Body of pancreas (tissue), 4 donors: ENCODE measurements around the gene CPXM1.

Experiments used
- POLR2A ChIP-seq, 3 donors: fragments of 450-650 bp; IDR thresholded peaks; one replicate each; pipeline ENCODE4 v1.6.1; 2016; ENCODE audit warnings: antibody characterized with exemption in 3 of 3, mild to moderate bottlenecking in 2 of 3
- TF ChIP-seq, protein P1 (sequence below), 7 experiments: fragments of 450-650 bp in 4 of 7; fragments of 200-600 bp in 3 of 7; sonication (generic) in 3 of 7; IDR thresholded peaks; one replicate each; pipeline ENCODE4 v1.5.1; 2016 to 2019; ENCODE audit warnings: antibody characterized with exemption in 7 of 7

DNA sequence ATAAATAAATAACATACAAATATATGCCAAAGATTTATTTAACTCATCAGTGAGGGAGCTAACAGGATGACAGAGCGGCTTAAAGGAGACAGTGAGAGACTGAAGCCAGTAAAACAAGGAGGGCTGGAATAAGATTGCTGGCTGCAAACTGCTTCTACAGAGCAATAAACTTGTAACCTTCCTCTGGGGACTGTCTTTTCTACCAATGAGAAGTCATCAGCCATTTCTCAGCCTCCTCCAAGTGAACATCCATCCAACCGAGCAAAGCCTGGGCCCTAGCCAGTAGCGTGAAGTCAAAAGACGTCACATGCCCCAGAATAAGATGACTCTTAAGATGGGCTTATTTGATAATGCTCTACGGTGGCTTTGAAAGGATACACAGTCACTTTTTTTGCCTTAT is 42.5 kb downstream of the CPXM1 start:
- TF ChIP-seq, protein P1, sequence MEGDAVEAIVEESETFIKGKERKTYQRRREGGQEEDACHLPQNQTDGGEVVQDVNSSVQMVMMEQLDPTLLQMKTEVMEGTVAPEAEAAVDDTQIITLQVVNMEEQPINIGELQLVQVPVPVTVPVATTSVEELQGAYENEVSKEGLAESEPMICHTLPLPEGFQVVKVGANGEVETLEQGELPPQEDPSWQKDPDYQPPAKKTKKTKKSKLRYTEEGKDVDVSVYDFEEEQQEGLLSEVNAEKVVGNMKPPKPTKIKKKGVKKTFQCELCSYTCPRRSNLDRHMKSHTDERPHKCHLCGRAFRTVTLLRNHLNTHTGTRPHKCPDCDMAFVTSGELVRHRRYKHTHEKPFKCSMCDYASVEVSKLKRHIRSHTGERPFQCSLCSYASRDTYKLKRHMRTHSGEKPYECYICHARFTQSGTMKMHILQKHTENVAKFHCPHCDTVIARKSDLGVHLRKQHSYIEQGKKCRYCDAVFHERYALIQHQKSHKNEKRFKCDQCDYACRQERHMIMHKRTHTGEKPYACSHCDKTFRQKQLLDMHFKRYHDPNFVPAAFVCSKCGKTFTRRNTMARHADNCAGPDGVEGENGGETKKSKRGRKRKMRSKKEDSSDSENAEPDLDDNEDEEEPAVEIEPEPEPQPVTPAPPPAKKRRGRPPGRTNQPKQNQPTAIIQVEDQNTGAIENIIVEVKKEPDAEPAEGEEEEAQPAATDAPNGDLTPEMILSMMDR (IDR thresholded peaks at IDR 0.05): no peak
- no peak for TF ChIP-seq POLR2A (IDR thresholded peaks at IDR 0.05)
